ENCODE measurements around the gene CTDSP1.

DNA sequence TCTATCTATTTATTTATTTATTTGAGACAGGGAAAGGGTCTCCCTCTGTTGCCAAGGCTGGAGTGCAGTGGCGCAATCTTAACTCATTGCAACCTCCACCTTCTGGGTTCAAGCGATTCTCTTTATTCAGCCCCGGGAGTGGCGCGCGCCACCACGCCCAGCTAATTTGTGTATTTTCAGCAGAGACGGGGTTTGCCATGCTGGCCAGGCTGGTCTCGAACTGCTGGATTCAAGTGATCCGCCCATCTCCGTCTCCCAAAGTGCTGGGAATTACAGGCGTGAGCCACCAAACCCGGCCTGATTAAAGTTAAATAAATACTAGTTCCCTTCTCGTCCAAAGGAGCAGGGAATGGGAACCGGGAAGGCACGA lies 4.2 kb upstream of the CTDSP1 start:
- TF ChIP-seq, protein P1, sequence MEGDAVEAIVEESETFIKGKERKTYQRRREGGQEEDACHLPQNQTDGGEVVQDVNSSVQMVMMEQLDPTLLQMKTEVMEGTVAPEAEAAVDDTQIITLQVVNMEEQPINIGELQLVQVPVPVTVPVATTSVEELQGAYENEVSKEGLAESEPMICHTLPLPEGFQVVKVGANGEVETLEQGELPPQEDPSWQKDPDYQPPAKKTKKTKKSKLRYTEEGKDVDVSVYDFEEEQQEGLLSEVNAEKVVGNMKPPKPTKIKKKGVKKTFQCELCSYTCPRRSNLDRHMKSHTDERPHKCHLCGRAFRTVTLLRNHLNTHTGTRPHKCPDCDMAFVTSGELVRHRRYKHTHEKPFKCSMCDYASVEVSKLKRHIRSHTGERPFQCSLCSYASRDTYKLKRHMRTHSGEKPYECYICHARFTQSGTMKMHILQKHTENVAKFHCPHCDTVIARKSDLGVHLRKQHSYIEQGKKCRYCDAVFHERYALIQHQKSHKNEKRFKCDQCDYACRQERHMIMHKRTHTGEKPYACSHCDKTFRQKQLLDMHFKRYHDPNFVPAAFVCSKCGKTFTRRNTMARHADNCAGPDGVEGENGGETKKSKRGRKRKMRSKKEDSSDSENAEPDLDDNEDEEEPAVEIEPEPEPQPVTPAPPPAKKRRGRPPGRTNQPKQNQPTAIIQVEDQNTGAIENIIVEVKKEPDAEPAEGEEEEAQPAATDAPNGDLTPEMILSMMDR (IDR thresholded peaks at IDR 0.05): no peak
- TF ChIP-seq POLR2A (IDR thresholded peaks at IDR 0.05): no peak

All from tibial nerve (tissue), 3 donors.